CD14-positive monocyte (primary cell): ENCODE results near the gene BBS4. TPM values are rescaled to one million over a fixed set of nuclear protein-coding genes. Genes with fewer than 3 reads are reported as not detected.
"Not testable (repeated sequence)": the region's sequence is repeated elsewhere in the genome, so short reads cannot be mapped to it uniquely, and the experiment has no call there.

Experiments
- DNase-seq, 3 donors: peaks; one replicate each; pipeline ENCODE4 v3.0.0-alpha.2; 2011 to 2022
- H2AFZ ChIP-seq: 2 replicates; pipeline ENCODE4 v1.6.0; 2012; ENCODE audit warnings: mild to moderate bottlenecking, low read depth, low read length, inconsistent platforms; ENCODE audit not compliant: insufficient read depth, poor library complexity, severe bottlenecking
- H3K27ac ChIP-seq, 2 donors: 1 replicate in 1 of 2; 2 replicates in 1 of 2; pipeline ENCODE4 v1.5.1; 2012 to 2013; ENCODE audit warnings: low read length in 2 of 2, control low read depth in 1 of 2, inconsistent platforms in 1 of 2, low read depth in 1 of 2, mild to moderate bottlenecking in 1 of 2
- H3K27me3 ChIP-seq, 2 donors: one replicate each; pipeline versions ENCODE4 v1.6.0 to v1.6.1; 2011 to 2013; ENCODE audit warnings: low read length in 2 of 2; ENCODE audit not compliant: control insufficient read depth in 2 of 2, insufficient read depth in 2 of 2
- H3K36me3 ChIP-seq, 2 donors: replicated peaks in 1 of 2; 1 replicate in 1 of 2; 2 replicates in 1 of 2; pipeline versions ENCODE4 v1.5.1 to v1.6.1; 2012 to 2013; ENCODE audit warnings: low read length in 2 of 2, control low read depth in 1 of 2, inconsistent platforms in 1 of 2, mild to moderate bottlenecking in 1 of 2; ENCODE audit not compliant: insufficient read depth in 2 of 2, control insufficient read depth in 1 of 2
- H3K4me1 ChIP-seq, 2 donors: 1 replicate in 1 of 2; 2 replicates in 1 of 2; pipeline versions ENCODE4 v1.5.1 to v1.6.1; 2012 to 2013; ENCODE audit warnings: low read length in 2 of 2, control low read depth in 1 of 2, inconsistent platforms in 1 of 2, mild to moderate bottlenecking in 1 of 2, moderate library complexity in 1 of 2; ENCODE audit not compliant: insufficient read depth in 2 of 2, control insufficient read depth in 1 of 2
- H3K4me2 ChIP-seq: replicated peaks from 2 replicates; pipeline ENCODE3; 2012; ENCODE audit warnings: low read length, moderate library complexity, mild to moderate bottlenecking; ENCODE audit not compliant: poor library complexity, severe bottlenecking; ENCODE audit errors: extremely low read depth
- H3K4me3 ChIP-seq, 3 experiments: fragments of 200-600 bp in 1 of 3; sonication (generic) in 1 of 3; replicated peaks in 1 of 3; 1 replicate in 2 of 3; 2 replicates in 1 of 3; pipeline ENCODE4 v1.5.1; 2011 to 2013; ENCODE audit warnings: low read length in 3 of 3, mild to moderate bottlenecking in 3 of 3, control low read depth in 2 of 3, low read depth in 2 of 3, inconsistent platforms in 1 of 3, moderate library complexity in 1 of 3
- H3K79me2 ChIP-seq: 2 replicates; pipeline ENCODE4 v1.6.0; 2012; ENCODE audit warnings: mild to moderate bottlenecking, control low read depth, inconsistent platforms, low read length, moderate library complexity; ENCODE audit not compliant: insufficient read depth
- H3K9ac ChIP-seq: 2 replicates; pipeline ENCODE4 v1.6.0; 2017; ENCODE audit warnings: low read length, mild to moderate bottlenecking; ENCODE audit not compliant: insufficient read depth, poor library complexity, severe bottlenecking
- H3K9me3 ChIP-seq, 2 donors: replicated peaks in 1 of 2; 1 replicate in 1 of 2; 2 replicates in 1 of 2; pipeline versions ENCODE4 v1.5.1 to v1.6.1; 2012 to 2013; ENCODE audit warnings: low read length in 2 of 2, control low read depth in 1 of 2; ENCODE audit not compliant: control insufficient read depth in 1 of 2, insufficient read depth in 1 of 2
- H4K20me1 ChIP-seq: 2 replicates; pipeline ENCODE4 v1.6.0; 2012; ENCODE audit warnings: mild to moderate bottlenecking, low read length, control low read depth, moderate library complexity; ENCODE audit not compliant: insufficient read depth
- H3K27ac Mint-ChIP-seq, 7 donors: one replicate each; pipeline ENCODE4 v1.8.0; 2020; ENCODE audit warnings: mild to moderate bottlenecking in 7 of 7, mixed read lengths in 7 of 7, moderate library complexity in 6 of 7, inconsistent platforms in 2 of 7
- H3K27me3 Mint-ChIP-seq, 3 donors: one replicate each; pipeline ENCODE4 v1.8.0; 2021 to 2022; ENCODE audit warnings: low read depth in 3 of 3, mild to moderate bottlenecking in 3 of 3, mixed read lengths in 3 of 3, moderate library complexity in 3 of 3, inconsistent platforms in 1 of 3
- H3K36me3 Mint-ChIP-seq, 2 donors: one replicate each; pipeline ENCODE4 v1.8.0; 2020; ENCODE audit warnings: mixed read lengths in 2 of 2, inconsistent platforms in 1 of 2, mild to moderate bottlenecking in 1 of 2
- H3K4me1 Mint-ChIP-seq: one replicate; pipeline ENCODE4 v1.8.0; 2020; ENCODE audit warnings: mild to moderate bottlenecking, mixed read lengths
- H3K4me3 Mint-ChIP-seq, 2 donors: one replicate each; pipeline ENCODE4 v1.8.0; 2020; ENCODE audit warnings: mild to moderate bottlenecking in 2 of 2, mixed read lengths in 2 of 2, moderate library complexity in 1 of 2
- H3K9me3 Mint-ChIP-seq, 7 donors: one replicate each; pipeline ENCODE4 v1.8.0; 2020 to 2022; ENCODE audit warnings: mixed read lengths in 7 of 7, mild to moderate bottlenecking in 6 of 7, moderate library complexity in 6 of 7, inconsistent platforms in 2 of 7
- CTCF ChIP-seq: fragments of 200-600 bp; IDR thresholded peaks from one replicate; pipeline ENCODE4 v1.8.0; 2022; ENCODE audit warnings: antibody characterized with exemption, mild to moderate bottlenecking
- WGBS: methylation state at CpG from one replicate; pipeline ENCODE4 v1.1.5; 2013; ENCODE audit warnings: missing lambda C conversion rate; ENCODE audit not compliant: insufficient coverage; 5-methylcytosine and 5-hydroxymethylcytosine counted together
- intact Hi-C, 2 donors: fragments of 100-400 bp; cut with micrococcal nuclease; formaldehyde crosslinking; loops; one replicate each; pipeline versions ENCODE4 v1.15.0 to v1.15.1; 2023
- polyA plus RNA-seq, 3 donors: library from polyadenylated mRNA; depleted of rRNA in 1 of 3; unstranded in 2 of 3; stranded (reverse) in 1 of 3; fragments of 300-500 nt in 2 of 3; fragments of >200 nt in 1 of 3; fragmentation: Illumina TruSeq in 2 of 3; gene quantifications; 1 replicate in 2 of 3; 2 replicates in 1 of 3; pipeline ENCODE4 v1.2.3, GENCODE V29; 2012 to 2021

The BBS4 gene
- polyA plus RNA-seq, 3 donors = 4.0 to 7.6 (median 4.1) TPM

- Histone ChIP-seq H3K4me3 (peak overlapping the region in 1 of 3 experiments; percentile 61), H3K4me2 (peak overlapping the region; percentile 64), H2AFZ (peak overlapping the region; percentile 75)
- peak; percentile 38 to 78 (median 59) for DNase-seq
- WGBS = 4% methylated on average over 7 of the region's 8 CpGs
- H3K4me1 Mint-ChIP-seq, H3K4me1 ChIP-seq, H3K79me2 ChIP-seq, H3K36me3 Mint-ChIP-seq, H3K27ac ChIP-seq, H3K9me3 Mint-ChIP-seq, H4K20me1 ChIP-seq, H3K27me3 ChIP-seq, H3K9me3 ChIP-seq, H3K9ac ChIP-seq, H3K36me3 ChIP-seq: not testable (repeated sequence)
- peak overlapping the region; percentile 84 to 94 for H3K4me3 Mint-ChIP-seq
- H3K27ac Mint-ChIP-seq = peak overlapping the region in 4 of 7 donors; percentile 46 to 74 (median 68)
- TF ChIP-seq CTCF = peak; percentile 89
- intact Hi-C loops = loop anchor here in 1 of 2 donors (10.0 kb wide), 3 partner anchors 66 to 476 kb away; partner anchors contain the start of gene GRAMD2A
- H3K27me3 Mint-ChIP-seq = peaks cover 8 to 15% (median 11%) of the 10 kb centered on the region in 3 donors
These were observed 15.2 kb upstream of the BBS4 start for GRCh38 chr15:72670656-72671352.

- no peak overlapping the region for H3K9ac ChIP-seq
- DNase-seq = no peak
- intact Hi-C loops = loop anchor here in 1 of 2 donors (10.0 kb wide), 3 partner anchors 67 to 477 kb away; partner anchors contain the start of gene GRAMD2A
- H2AFZ ChIP-seq = no peak overlapping the region
- H3K36me3 ChIP-seq = no peaks in the 10 kb centered on the region
- H3K4me3 Mint-ChIP-seq = peak overlapping the region in 1 of 2 donors; percentile 15
- no peaks in the 10 kb centered on the region for H3K79me2 ChIP-seq
- H3K27me3 ChIP-seq = peaks cover 2% of the 10 kb centered on the region in 2 donors
- H3K9me3 Mint-ChIP-seq = no peaks in the 10 kb centered on the region
- no peak overlapping the region for H3K4me3 ChIP-seq
- H3K27ac Mint-ChIP-seq = no peak overlapping the region
- H3K4me1 ChIP-seq = no peaks in the 10 kb centered on the region
- no peak overlapping the region for H3K4me2 ChIP-seq
- no peaks in the 10 kb centered on the region for H4K20me1 ChIP-seq
- peaks cover 7% of the 10 kb centered on the region for H3K4me1 Mint-ChIP-seq
- H3K36me3 Mint-ChIP-seq = no peaks in the 10 kb centered on the region
- H3K9me3 ChIP-seq = no peaks in the 10 kb centered on the region
- peaks cover 10 to 15% (median 11%) of the 10 kb centered on the region in 3 donors for H3K27me3 Mint-ChIP-seq
- no peak for TF ChIP-seq CTCF
- 100% methylated on average over 1 of the region's 3 CpGs for WGBS
- H3K27ac ChIP-seq = no peak overlapping the region
These were observed 14.5 kb upstream of the BBS4 start for GRCh38 chr15:72671525-72671924.
